ENCODE data around the gene AP4M1.

AP4M1 gene

GRCh38 chr7:100088095-100088620, 13.3 kb upstream of the AP4M1 start:
- DNase-seq: no peak

GRCh38 chr7:100088621-100089457, 12.6 kb upstream of the AP4M1 start, which contains the start of gene COPS6:
Gene COPS6 (plus strand): TSS chr7:100088969. CDS start chr7:100088991, 22 bp downstream.
- peak; percentile 92 for DNase-seq

- no peak for DNase-seq
Observed at GRCh38 chr7:100089458-100090196, 11.8 kb upstream of the AP4M1 start.

GRCh38 chr7:100090527-100091410, 10.7 kb upstream of the AP4M1 start:
- DNase-seq: no peak

- peak; percentile 16 for DNase-seq
Observed at GRCh38 chr7:100091411-100092181, 9.8 kb upstream of the AP4M1 start.

- no peak for DNase-seq
Observed at GRCh38 chr7:100093054-100093453, 8.4 kb upstream of the AP4M1 start.

- no peak for DNase-seq
Observed at GRCh38 chr7:100093498-100093897, 7.9 kb upstream of the AP4M1 start.

- no peak for DNase-seq
Observed at GRCh38 chr7:100093925-100094486, 7.4 kb upstream of the AP4M1 start.

- no peak for DNase-seq
Observed at GRCh38 chr7:100095289-100095688, 6.2 kb upstream of the AP4M1 start.

GRCh38 chr7:100095704-100096103, 5.7 kb upstream of the AP4M1 start:
- DNase-seq: no peak

- DNase-seq: no peak
Observed at GRCh38 chr7:100098913-100099312, 2.5 kb upstream of the AP4M1 start.

- DNase-seq: no peak
Observed at GRCh38 chr7:100099452-100099851, 2.0 kb upstream of the AP4M1 start.

- peak; percentile 98 for DNase-seq
Observed at GRCh38 chr7:100100420-100101015, 925 bp upstream of the AP4M1 start.

- DNase-seq: no peak
Observed at GRCh38 chr7:100102950-100103840, 1.8 kb downstream of the AP4M1 start.

GRCh38 chr7:100105534-100105933, 4.1 kb downstream of the AP4M1 start:
- DNase-seq: no peak

GRCh38 chr7:100106633-100107032, 5.2 kb downstream of the AP4M1 start:
- no peak for DNase-seq

GRCh38 chr7:100107125-100107737, 5.8 kb downstream of the AP4M1 start:
- no peak for DNase-seq

GRCh38 chr7:100107890-100108289, 6.4 kb downstream of the AP4M1 start:
- no peak for DNase-seq

- no peak for DNase-seq
Observed at GRCh38 chr7:100109521-100110163, 8.2 kb downstream of the AP4M1 start.
